Right atrium auricular region (tissue), 2 donors: Measurements from ENCODE around the gene ELMOD3. TPM values are rescaled to one million over a fixed set of nuclear protein-coding genes. Genes with fewer than 3 reads are reported as not detected.
"Not testable (repeated sequence)": the region's sequence is repeated elsewhere in the genome, so short reads cannot be mapped to it uniquely, and the experiment has no call there.

ENCODE experiments used
- DNase-seq: peaks from one replicate; pipeline ENCODE4 v3.0.0-alpha.2; 2019; ENCODE audit warnings: low spot score
- H3K27ac ChIP-seq, 2 donors: fragments of 200-600 bp; sonication (generic); 1 replicate in 1 of 2; 2 replicates in 1 of 2; pipeline ENCODE4 v1.5.1; 2016 to 2019
- H3K27me3 ChIP-seq, 2 donors: fragments of 200-600 bp; sonication (generic); one replicate each; pipeline versions ENCODE4 v1.5.1 to v1.6.0; 2017 to 2019
- H3K36me3 ChIP-seq: fragments of 200-600 bp; sonication (generic); one replicate; pipeline ENCODE4 v1.5.1; 2016
- H3K4me1 ChIP-seq, 2 donors: fragments of 200-600 bp; sonication (generic); one replicate each; pipeline versions ENCODE4 v1.5.1 to v1.6.0; 2017 to 2019
- H3K4me3 ChIP-seq, 2 donors: fragments of 200-600 bp; sonication (generic); 1 replicate in 1 of 2; 2 replicates in 1 of 2; pipeline ENCODE4 v1.5.1; 2017 to 2019; ENCODE audit warnings: mild to moderate bottlenecking in 1 of 2, moderate library complexity in 1 of 2
- H3K9me3 ChIP-seq, 2 donors: fragments of 200-600 bp; sonication (generic); one replicate each; pipeline ENCODE4 v1.5.1; 2019
- total RNA-seq, 2 donors: library from RNA; depleted of rRNA; stranded (reverse); fragments of >200 nt; gene quantifications; one replicate each; pipeline ENCODE4 v1.1.0, GENCODE V29; 2016
- TF ChIP-seq, protein P1 (sequence below), 2 donors: fragments of 200-600 bp; sonication (generic); IDR thresholded peaks; one replicate each; pipeline ENCODE4 v1.5.1; 2019; ENCODE audit warnings: antibody characterized with exemption in 2 of 2

Gene ELMOD3
- total RNA-seq, 2 donors from 2014 or later: 8.4 to 11.1 TPM

DNA sequence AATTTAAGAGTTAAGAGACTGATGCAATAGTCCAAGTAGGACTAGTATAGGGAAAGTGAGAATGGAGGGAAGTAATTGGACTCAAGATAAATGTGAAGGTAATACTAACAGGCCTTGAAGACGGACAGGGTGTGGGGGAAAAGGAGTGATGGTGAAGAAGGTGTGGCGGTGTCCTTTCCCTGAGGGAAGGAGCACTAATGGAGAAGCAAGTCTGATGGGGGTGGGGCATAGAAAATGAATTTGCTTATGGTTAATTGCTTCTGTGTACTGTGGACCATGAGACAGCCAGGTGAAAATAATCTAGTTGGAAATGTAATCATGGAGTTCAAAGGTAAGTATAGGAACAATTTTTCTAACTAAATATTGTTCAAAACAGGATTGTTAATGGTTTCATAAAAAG is 19.6 kb upstream of the ELMOD3 start:
- H3K27ac ChIP-seq: no peak overlapping the region
- H3K36me3 ChIP-seq: no peaks in the 10 kb centered on the region
- no peaks in the 10 kb centered on the region for H3K9me3 ChIP-seq
- DNase-seq: no peak
- no peak overlapping the region for H3K4me3 ChIP-seq
- TF ChIP-seq, protein P1, sequence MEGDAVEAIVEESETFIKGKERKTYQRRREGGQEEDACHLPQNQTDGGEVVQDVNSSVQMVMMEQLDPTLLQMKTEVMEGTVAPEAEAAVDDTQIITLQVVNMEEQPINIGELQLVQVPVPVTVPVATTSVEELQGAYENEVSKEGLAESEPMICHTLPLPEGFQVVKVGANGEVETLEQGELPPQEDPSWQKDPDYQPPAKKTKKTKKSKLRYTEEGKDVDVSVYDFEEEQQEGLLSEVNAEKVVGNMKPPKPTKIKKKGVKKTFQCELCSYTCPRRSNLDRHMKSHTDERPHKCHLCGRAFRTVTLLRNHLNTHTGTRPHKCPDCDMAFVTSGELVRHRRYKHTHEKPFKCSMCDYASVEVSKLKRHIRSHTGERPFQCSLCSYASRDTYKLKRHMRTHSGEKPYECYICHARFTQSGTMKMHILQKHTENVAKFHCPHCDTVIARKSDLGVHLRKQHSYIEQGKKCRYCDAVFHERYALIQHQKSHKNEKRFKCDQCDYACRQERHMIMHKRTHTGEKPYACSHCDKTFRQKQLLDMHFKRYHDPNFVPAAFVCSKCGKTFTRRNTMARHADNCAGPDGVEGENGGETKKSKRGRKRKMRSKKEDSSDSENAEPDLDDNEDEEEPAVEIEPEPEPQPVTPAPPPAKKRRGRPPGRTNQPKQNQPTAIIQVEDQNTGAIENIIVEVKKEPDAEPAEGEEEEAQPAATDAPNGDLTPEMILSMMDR (IDR thresholded peaks at IDR 0.05): no peak
- H3K4me1 ChIP-seq: no peaks in the 10 kb centered on the region
- no peaks in the 10 kb centered on the region for H3K27me3 ChIP-seq

GRCh38 chr2:85340034-85340892 is 14.3 kb upstream of the ELMOD3 start:
- no peak overlapping the region for H3K27ac ChIP-seq
- H3K4me3 ChIP-seq: no peak overlapping the region
- TF ChIP-seq, protein P1 (IDR thresholded peaks at IDR 0.05): no peak
- H3K27me3 ChIP-seq: no peaks in the 10 kb centered on the region
- H3K36me3 ChIP-seq: peaks cover 13% of the 10 kb centered on the region
- no peaks in the 10 kb centered on the region for H3K4me1 ChIP-seq
- no peaks in the 10 kb centered on the region for H3K9me3 ChIP-seq
- no peak for DNase-seq

- DNase-seq: no peak
- Histone ChIP-seq H3K4me1 (no peaks in the 10 kb centered on the region), H3K36me3 (peaks cover 24% of the 10 kb centered on the region)
Measured at GRCh38 chr2:85341269-85342029, 13.1 kb upstream of the ELMOD3 start.

GRCh38 chr2:85342156-85342555 is 12.4 kb upstream of the ELMOD3 start:
- TF ChIP-seq, protein P1 (IDR thresholded peaks at IDR 0.05): no peak
- peaks cover 29% of the 10 kb centered on the region for H3K36me3 ChIP-seq
- no peaks in the 10 kb centered on the region for H3K27me3 ChIP-seq
- no peak for DNase-seq
- H3K27ac ChIP-seq: no peak overlapping the region
- no peak overlapping the region for H3K4me3 ChIP-seq
- no peaks in the 10 kb centered on the region for H3K9me3 ChIP-seq
- H3K4me1 ChIP-seq: no peaks in the 10 kb centered on the region

More at GRCh38 chr2:85341269-85342029, 13.1 kb upstream of the ELMOD3 start:
- no peaks in the 10 kb centered on the region for H3K27me3 ChIP-seq
- H3K4me3 ChIP-seq: no peak overlapping the region
- no peaks in the 10 kb centered on the region for H3K9me3 ChIP-seq
- H3K27ac ChIP-seq: no peak overlapping the region
- TF ChIP-seq, protein P1 (IDR thresholded peaks at IDR 0.05): no peak

DNA sequence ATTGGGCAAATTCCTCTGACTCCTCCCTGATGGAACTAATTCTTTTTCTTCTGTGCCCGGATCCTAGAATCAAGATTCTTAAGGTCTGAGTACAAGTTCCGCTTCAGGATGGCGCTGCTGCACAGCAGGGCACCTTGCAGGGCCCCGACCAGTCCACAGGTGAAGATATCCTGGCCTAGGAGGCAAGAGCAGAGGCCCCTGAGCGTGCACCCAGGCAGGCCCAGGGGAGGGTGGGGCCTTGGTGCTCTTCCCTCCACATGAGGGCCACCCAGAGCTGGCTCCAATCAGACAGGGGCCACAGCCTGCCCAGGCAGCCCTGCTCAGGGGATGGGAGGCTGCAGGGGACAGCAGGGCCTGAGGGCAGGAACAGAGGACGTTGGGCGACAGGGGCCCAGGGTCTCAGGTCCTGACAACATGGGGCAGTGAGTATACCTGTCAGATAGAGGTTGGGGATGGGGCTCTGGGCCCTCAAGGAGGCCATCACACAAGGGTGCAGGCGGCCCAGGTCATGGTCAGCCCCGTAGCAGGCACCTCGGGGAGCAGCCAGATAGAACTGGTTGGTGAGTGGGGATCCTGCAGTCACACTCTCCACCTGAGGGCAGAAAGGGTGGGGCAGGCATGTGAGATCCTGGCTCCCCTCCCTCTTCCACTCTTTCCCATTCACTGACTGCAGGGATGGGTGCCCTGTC is 11.2 kb upstream of the ELMOD3 start:
- H3K4me3 ChIP-seq, DNase-seq: not testable (repeated sequence)
- H3K36me3 ChIP-seq: peaks cover 40% of the 10 kb centered on the region

More for the DNA sequence above, 11.2 kb upstream of the ELMOD3 start:
- H3K4me1 ChIP-seq, H3K27ac ChIP-seq, H3K27me3 ChIP-seq, H3K9me3 ChIP-seq: not testable (repeated sequence)
